Mononuclear cell (primary cell): ENCODE results near the gene SPRED1. TPM values are rescaled to one million over a fixed set of nuclear protein-coding genes. Genes with fewer than 3 reads are reported as not detected.

ENCODE experiments used
- H3K27me3 ChIP-seq: 2 replicates; pipeline ENCODE4 v1.6.0; 2011; ENCODE audit warnings: low read length, control low read depth; ENCODE audit not compliant: insufficient read depth
- H3K4me1 ChIP-seq: 2 replicates; pipeline ENCODE4 v1.5.1; 2011; ENCODE audit warnings: mild to moderate bottlenecking, low read length, control low read depth; ENCODE audit not compliant: insufficient read depth
- H3K4me3 ChIP-seq: 2 replicates; pipeline ENCODE4 v1.5.1; 2011; ENCODE audit warnings: mild to moderate bottlenecking, low read length, moderate library complexity
- H3K9me3 ChIP-seq: 2 replicates; pipeline ENCODE4 v1.5.1; 2011; ENCODE audit warnings: low read depth, mild to moderate bottlenecking, control low read depth, low read length
- total RNA-seq: library from RNA; depleted of rRNA; stranded (reverse); fragments of >200 nt; gene quantifications from one replicate; pipeline ENCODE4 v1.2.3, GENCODE V29; 2012

Gene SPRED1
- total RNA-seq, 1 donor: 0.94 TPM

- Histone ChIP-seq H3K27me3 (no peaks in the 10 kb centered on the region), H3K4me3 (no peak overlapping the region), H3K4me1 (no peaks in the 10 kb centered on the region), H3K9me3 (no peaks in the 10 kb centered on the region)
These were observed 41.5 kb downstream of the SPRED1 start for GRCh38 chr15:38294126-38294525.

- no peaks in the 10 kb centered on the region for H3K4me1 ChIP-seq
- H3K9me3 ChIP-seq: no peaks in the 10 kb centered on the region
- no peak overlapping the region for H3K4me3 ChIP-seq
- no peaks in the 10 kb centered on the region for H3K27me3 ChIP-seq
These were observed 45.2 kb downstream of the SPRED1 start for GRCh38 chr15:38297623-38298388.

- no peak overlapping the region for H3K4me3 ChIP-seq
- H3K4me1 ChIP-seq: no peaks in the 10 kb centered on the region
- no peaks in the 10 kb centered on the region for H3K9me3 ChIP-seq
- no peaks in the 10 kb centered on the region for H3K27me3 ChIP-seq
These were observed 46.6 kb downstream of the SPRED1 start for GRCh38 chr15:38299216-38299615.

GRCh38 chr15:38300395-38300794 is 47.8 kb downstream of the SPRED1 start:
- Histone ChIP-seq H3K4me3 (no peak overlapping the region), H3K9me3 (no peaks in the 10 kb centered on the region), H3K27me3 (no peaks in the 10 kb centered on the region), H3K4me1 (no peaks in the 10 kb centered on the region)

GRCh38 chr15:38304481-38304880 is 51.8 kb downstream of the SPRED1 start:
- no peaks in the 10 kb centered on the region for H3K9me3 ChIP-seq

GRCh38 chr15:38307251-38307650 is 54.6 kb downstream of the SPRED1 start:
- H3K27me3 ChIP-seq: no peaks in the 10 kb centered on the region
- peaks cover 4% of the 10 kb centered on the region for H3K4me1 ChIP-seq
- H3K9me3 ChIP-seq: no peaks in the 10 kb centered on the region
- H3K4me3 ChIP-seq: no peak overlapping the region

More at GRCh38 chr15:38304481-38304880, 51.8 kb downstream of the SPRED1 start:
- Histone ChIP-seq H3K4me3 (no peak overlapping the region), H3K4me1 (peaks cover 4% of the 10 kb centered on the region), H3K27me3 (no peaks in the 10 kb centered on the region)

- H3K4me3 ChIP-seq: no peak overlapping the region
- no peaks in the 10 kb centered on the region for H3K9me3 ChIP-seq
- peaks cover 4% of the 10 kb centered on the region for H3K4me1 ChIP-seq
- no peaks in the 10 kb centered on the region for H3K27me3 ChIP-seq
These were observed 55.4 kb downstream of the SPRED1 start for GRCh38 chr15:38307861-38308641.

- Histone ChIP-seq H3K27me3 (no peaks in the 10 kb centered on the region), H3K9me3 (no peaks in the 10 kb centered on the region), H3K4me3 (no peak overlapping the region), H3K4me1 (peaks cover 4% of the 10 kb centered on the region)
These were observed 56.2 kb downstream of the SPRED1 start for GRCh38 chr15:38308797-38309196.

GRCh38 chr15:38312190-38312589 is 59.6 kb downstream of the SPRED1 start:
- Histone ChIP-seq H3K4me3 (no peak overlapping the region), H3K9me3 (no peaks in the 10 kb centered on the region), H3K27me3 (no peaks in the 10 kb centered on the region), H3K4me1 (peaks cover 3% of the 10 kb centered on the region)

GRCh38 chr15:38316311-38316710 is 63.7 kb downstream of the SPRED1 start:
- Histone ChIP-seq H3K27me3 (no peaks in the 10 kb centered on the region), H3K9me3 (no peaks in the 10 kb centered on the region), H3K4me1 (no peaks in the 10 kb centered on the region), H3K4me3 (no peak overlapping the region)

- Histone ChIP-seq H3K4me1 (no peaks in the 10 kb centered on the region), H3K4me3 (no peak overlapping the region), H3K27me3 (no peaks in the 10 kb centered on the region), H3K9me3 (no peaks in the 10 kb centered on the region)
These were observed 67.5 kb downstream of the SPRED1 start for GRCh38 chr15:38320181-38320580.

- Histone ChIP-seq H3K27me3 (no peaks in the 10 kb centered on the region), H3K4me1 (no peaks in the 10 kb centered on the region), H3K9me3 (no peaks in the 10 kb centered on the region), H3K4me3 (no peak overlapping the region)
These were observed 68.2 kb downstream of the SPRED1 start for GRCh38 chr15:38320866-38321265.

- Histone ChIP-seq H3K27me3 (no peaks in the 10 kb centered on the region), H3K4me1 (no peaks in the 10 kb centered on the region), H3K9me3 (no peaks in the 10 kb centered on the region), H3K4me3 (no peak overlapping the region)
These were observed 71.3 kb downstream of the SPRED1 start for GRCh38 chr15:38323895-38324294.

- H3K9me3 ChIP-seq: no peaks in the 10 kb centered on the region
- H3K4me3 ChIP-seq: no peak overlapping the region
- H3K27me3 ChIP-seq: no peaks in the 10 kb centered on the region
- H3K4me1 ChIP-seq: no peaks in the 10 kb centered on the region
These were observed 72.5 kb downstream of the SPRED1 start for GRCh38 chr15:38324939-38325647.

GRCh38 chr15:38325648-38325990 is 73.0 kb downstream of the SPRED1 start:
- no peak overlapping the region for H3K4me3 ChIP-seq
- no peaks in the 10 kb centered on the region for H3K27me3 ChIP-seq
- H3K9me3 ChIP-seq: no peaks in the 10 kb centered on the region
- no peaks in the 10 kb centered on the region for H3K4me1 ChIP-seq
